Embryonic facial prominence (tissue), 1 donor: ENCODE measurements around the gene ZNF766.
"Not testable (repeated sequence)": the region's sequence is repeated elsewhere in the genome, so short reads cannot be mapped to it uniquely, and the experiment has no call there.

Experiments used
- DNase-seq: peaks from one replicate; pipeline ENCODE4 v3.0.0-alpha.2; 2016; ENCODE audit errors: extremely low spot score

Gene ZNF766

DNA sequence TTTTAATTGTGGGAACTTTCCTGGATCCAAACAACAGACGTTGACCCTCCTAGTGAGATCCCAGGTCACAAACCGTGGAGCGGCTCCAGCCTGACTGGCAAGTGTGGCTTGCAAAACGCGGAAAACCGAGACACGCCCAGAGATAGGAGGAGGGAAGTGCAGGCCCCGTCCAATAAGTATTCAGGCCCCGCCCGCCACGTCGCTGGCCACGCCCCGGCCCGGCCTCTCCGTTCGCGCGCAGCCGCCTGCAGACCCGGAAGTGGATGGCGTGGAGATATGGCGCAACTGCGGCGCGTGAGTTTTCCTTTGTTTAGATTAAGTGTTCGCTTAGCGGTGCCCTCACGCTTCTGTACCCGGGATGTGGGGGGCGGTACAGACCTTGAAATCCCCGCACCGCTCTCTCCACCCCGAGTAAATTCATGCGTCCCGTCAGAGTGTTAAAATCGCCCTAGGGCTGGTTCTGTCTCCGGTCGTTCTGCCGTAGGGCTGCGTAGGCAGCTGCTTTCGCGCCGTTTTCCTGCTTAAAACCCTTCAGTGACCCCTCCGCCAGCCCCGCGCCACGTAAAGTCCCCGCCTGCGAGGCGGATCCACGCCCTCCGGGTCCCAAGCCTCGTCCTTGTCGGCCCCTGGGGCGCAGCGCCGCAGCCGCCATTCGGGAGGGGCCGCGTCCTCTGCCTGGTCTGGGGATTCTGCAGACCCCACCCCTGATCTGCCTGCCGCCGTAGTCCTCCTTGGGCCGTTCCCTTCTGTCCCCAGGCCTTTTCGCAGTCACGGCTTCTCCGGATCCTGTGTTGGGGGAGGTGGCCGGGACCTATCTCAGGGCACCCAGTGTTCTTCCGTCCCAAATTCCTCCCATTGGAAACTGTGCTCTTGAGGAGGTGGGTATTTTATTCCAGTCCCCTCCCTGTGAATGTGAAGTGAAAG, at the start of gene ZNF766:
Gene ZNF766 (plus strand): TSS at position 250 of the 924 bp plus-strand sequence. CDS start 27 bp downstream, at position 277.
- peak; percentile 92 for DNase-seq

DNA sequence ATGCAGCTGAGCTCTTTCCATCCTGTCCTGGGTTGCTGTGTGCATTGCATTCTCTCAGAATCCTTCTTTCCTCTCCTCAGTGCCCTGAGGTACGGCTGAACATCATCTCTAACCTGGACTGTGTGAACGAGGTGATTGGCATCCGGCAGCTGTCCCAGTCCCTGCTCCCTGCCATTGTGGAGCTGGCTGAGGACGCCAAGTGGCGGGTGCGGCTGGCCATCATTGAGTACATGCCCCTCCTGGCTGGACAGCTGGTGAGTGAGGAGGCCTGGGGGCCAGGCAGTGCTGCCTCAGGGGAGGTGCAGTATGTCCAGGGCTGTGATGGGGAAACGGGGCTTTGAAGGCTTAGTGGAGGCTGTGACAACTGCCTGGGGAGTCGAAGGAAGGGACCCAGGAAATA, 49.8 kb upstream of the ZNF766 start:
- no peak for DNase-seq

DNA sequence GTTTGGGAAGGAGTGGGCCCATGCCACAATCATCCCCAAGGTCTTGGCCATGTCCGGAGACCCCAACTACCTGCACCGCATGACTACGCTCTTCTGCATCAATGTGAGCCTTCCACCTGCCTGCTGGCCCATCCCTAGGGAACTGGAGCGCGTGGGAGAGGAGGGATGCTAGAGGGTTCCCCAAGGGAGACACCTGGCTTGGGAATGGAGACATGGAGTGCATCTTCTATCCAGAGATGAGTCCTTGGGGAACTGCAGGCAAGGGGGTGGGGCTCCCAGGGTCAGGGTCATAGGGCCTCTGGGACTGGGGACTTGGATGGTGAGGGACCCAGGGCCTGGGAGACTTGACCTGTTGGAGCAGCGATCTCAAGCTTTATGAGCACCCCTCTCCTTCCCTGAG, 48.4 kb upstream of the ZNF766 start:
- DNase-seq, result no peak

DNA sequence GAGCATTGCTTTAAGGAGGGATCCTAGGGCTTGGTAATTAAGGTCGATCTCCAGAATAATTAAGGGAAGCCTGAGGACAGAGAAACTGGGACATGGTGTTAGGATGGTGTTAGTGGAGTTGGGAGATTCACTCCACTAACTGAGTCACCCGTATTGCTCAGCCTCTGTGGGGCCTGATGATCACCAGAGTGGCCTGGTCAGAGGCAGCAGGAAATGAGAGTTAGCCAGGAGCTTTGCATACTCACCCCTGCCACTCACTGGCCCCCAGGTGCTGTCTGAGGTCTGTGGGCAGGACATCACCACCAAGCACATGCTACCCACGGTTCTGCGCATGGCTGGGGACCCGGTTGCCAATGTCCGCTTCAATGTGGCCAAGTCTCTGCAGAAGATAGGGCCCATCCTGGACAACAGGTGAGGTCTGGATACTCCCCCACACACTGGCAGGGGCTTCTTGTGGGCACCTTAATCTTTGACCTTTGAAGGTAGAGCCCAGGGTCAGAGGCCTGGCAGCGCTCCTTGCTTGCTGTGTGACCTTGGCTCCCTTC, 47.5 kb upstream of the ZNF766 start:
- DNase-seq, result no peak

DNA sequence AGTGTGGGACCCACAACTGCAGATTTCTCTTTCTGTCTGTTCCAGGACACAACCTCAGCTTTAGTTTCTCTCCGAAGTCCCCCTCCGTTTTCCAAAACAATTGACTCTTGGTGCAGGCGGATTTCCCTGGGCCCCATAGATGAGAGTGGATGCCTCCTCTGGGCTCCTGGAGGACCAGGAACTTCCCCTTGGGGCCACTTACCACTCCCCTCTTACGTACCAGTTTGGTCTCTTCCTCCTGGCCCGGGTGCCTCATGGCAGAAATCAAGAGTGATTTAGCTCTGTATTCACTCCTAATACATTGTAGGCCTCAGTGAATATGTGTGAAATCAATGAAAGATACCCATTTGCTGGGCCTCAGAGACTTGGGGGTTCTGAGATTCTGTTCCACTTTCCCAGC, 45.2 kb upstream of the ZNF766 start:
- no peak for DNase-seq

DNA sequence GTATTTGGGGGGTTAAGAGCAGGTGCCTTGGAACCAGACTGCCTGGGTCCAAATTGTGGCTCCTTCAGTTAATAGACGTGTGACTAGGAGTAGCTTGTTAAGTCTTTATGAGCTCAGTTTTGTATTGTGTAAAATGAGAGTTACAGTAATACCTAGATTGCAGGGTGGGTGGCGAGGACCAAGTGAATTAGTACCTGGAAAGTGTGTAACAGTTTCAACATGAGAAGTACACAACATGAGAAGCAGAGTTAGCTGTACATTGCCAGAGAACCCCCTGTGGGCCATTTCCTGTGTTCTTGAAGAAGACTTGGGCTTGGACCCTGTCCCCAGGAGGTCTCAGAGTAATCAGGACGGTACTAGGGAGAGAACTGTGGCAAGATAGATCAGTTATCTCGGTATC, 42.7 kb upstream of the ZNF766 start:
- no peak for DNase-seq

DNA sequence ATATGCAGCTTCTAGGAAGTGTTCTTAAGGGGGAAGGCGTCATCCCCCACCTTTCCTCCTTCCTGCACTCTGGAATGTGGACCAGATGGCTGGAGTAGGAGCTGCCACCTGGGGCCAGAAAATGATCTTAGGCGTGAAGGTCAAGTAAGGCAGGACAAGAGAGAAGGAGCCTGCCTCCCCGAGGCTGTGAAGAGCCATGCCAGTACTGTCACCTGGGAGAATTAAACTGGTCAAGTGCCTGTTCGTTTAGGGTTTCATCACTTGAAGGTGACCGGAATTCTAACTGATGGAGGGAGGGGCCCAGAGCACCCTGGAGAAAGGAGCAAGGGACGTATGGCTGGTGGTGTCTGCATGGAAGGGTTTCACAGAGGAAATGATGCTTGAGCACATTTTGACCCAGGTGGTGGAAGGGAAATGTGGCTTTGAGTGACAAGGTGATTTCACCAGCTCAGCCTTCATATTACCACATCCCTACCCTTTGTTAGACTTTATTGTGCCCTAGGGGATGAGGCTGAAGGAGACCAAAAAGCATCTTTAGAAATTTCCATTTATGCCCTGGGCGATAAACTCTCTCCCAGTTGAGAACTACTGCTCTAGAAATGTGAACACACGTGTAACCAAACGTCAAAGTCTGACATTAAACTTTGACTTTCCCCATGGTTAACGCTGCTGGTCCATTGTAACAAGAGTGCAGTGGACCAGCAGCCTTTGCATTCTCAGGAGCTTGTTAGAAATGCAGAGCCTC, 42.0 kb upstream of the ZNF766 start:
- no peak for DNase-seq

DNA sequence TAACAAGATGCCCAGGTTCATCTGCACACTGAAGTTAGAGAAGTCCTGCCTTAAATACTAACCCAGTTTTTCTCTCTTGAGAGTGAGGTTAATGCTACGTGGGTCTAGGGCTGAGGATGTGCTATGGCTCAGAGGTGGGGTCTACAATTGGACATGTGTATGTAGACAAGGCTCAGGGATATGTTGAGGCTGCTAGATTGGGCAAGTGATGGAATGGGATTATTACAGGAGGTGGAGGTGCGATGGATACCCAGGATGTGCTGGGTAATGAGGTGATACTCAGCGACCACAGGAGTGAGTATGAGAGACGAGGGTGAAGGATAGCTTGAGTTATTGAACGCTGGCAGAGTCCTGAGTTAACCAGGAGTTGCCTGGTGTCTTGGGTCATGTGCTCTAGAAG, 41.4 kb upstream of the ZNF766 start:
- no peak for DNase-seq

DNA sequence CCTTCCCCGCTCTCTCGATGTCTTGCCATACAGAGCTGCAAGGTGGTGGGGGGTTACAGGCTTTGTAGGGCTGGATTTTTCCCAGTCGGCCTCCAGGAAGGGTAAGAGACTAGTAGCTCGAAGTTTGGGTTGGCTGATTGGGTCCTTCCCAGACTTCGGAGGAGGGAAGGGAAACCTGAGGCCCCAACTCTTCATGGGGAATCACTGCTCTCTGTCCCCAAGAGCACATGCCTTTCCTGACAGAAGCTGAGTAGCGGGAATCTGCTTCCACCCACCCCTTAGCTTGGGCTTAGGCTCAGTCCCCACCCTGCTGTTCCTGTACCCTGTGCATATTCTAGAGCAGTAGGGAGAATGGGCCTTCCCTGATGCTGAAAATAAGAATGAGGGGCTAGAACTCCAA, 39.9 kb upstream of the ZNF766 start:
- no peak for DNase-seq

DNA sequence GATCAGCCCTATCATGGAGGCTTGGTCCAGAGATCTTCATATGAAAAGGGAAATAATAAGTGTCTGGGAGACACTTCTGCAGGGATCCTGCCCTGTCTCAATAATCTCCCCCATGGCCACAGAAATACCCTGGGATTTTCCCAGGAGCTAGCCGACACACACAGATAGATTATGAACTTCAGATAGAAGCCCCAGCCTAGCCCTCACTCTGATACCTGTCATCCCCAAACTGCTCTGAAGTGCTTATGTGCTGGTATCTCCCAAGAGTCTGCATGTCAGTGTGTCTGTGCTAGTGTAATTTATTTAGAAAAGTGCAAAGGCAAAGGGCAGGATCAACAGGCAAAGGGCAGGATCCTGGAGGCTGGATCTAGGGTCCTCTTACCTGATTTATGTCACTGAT, 38.7 kb upstream of the ZNF766 start:
- no peak for DNase-seq

DNA sequence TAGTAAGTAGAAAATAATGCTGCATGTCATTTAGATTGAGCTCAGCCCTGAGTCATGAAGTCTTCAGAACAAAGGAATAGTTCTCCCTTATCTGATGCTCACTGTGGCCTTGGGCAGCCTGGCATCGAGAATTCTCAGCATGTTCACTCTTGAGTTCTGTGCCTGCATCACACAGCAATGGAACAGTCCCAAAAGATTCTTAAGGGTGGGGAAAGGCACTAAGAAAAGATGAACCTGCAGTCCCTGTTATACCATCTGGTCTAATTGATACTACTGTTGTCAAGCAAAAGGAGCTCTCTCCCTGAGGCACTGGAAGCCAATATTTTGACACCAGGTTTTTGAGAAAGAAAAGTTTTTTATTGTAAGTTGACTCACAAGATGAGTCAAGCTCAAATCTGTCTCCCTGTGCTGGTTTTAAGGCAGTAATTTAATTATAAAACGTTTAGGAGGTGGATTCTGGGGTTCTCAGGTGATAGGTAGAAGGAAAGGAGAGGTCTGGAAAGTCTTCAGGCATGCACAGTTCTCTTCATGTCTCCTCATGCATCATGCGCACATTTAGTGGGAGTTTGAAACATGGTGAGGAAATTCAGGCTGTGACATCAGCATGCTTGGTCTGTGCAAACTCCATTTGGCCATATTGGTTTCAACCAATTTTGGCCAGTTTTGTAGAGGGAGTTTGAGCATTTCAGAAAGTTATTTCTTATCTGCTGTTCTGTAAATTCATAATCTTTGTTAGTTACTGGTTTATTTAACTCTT, 38.1 kb upstream of the ZNF766 start:
- DNase-seq, result no peak

DNA sequence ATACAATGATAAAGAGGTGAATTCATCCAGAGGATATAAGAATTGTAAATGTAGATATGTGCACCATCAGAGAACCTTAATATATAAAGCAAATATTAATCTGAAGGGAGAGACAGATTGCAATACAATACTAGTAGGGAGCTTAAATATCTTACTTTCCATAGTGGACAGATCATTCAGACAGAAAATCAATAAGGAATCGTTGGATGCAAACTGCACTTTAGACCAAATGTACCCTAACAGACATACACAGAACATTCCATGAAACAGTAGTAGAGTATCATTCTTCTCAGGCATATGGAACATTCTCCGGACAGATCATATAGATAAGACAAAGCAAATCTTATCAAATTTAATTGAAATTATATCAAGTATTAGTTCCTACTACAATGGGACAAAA, 35.0 kb upstream of the ZNF766 start:
- no peak for DNase-seq

DNA sequence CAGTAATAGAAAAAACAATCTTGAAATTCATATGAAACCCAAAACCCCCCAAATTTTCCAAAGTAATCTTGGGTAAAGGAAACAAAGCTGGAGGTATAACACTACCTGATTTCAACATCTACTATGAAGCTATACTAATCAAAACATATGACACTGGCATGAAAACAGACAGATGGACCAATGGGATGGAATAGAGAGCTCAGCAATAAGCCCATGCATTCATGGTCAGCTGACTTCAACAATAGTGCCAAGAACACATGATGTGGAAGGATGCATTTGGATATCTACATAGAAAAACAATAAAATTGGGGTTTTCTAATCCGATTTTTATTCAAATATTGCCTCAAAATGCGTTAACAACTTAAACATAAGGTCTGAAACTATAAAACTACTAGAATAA, 32.2 kb upstream of the ZNF766 start:
- DNase-seq, result no peak

DNA sequence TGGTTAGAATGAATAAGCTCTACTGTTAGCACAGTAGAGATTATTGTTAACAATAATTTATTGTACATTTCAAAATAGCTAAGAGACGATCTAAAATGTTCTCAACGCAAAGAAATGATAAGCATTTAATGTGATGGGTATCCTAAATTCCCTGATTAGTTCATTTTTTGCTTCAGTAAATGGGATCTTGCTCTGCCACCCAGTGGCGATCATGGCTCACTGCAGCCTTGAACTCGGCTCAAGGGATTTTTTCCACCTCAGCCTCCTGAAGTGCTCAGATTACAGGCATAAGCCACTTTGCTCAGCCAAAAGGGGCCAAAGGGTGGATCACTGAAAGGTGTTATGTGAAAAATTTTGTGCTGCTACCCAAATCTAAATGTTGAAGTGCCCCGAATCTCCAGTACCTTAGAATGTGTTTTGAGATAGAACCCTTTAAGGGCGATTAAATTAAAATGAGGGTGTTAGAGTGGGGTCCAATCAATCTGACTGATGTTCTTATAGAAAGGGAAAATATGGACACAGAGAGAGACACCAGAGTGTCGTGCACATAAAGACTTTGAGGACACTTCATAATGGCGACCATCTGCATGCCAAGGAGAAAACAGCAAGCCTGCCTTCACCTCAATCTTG, 31.5 kb upstream of the ZNF766 start:
- peak; percentile 13 for DNase-seq

DNA sequence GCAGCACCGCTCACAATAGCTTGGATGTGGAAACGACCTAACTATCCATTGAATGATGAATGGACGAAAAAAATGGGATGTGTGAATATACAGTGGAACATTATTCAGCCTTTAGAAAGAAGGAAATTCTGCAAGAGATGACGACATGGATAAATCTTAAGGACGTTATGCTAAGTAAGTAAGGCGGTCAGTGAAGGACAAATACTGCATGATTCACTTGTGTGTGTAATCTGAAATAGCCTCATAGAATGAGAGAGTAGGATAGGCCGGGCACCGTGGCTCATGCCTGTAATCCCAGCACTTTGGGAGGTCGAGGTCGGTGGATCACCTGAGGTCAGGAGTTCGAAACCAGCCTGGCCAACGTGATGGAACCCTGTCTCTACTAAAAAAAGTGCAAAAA, 25.4 kb upstream of the ZNF766 start:
- DNase-seq, result no peak

DNA sequence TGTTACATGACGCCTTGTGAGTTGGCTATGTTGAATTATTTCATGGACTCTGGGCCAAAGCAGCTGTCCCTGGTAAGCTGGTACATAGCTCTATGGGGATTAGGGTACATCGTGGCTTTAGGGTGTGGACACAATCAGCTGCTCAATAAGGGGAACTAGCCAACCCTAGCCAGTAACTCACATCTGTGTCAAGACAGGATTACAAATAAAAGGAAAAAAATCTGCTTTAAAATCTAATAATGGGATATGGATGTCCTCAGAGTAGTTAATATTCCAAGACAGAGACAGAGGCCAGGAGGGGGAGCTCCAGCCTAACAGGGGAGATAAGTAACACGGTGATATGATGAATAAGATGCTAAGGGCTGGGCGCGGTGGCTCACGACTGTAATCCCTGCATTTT, 21.1 kb upstream of the ZNF766 start:
- DNase-seq, result no peak

DNA sequence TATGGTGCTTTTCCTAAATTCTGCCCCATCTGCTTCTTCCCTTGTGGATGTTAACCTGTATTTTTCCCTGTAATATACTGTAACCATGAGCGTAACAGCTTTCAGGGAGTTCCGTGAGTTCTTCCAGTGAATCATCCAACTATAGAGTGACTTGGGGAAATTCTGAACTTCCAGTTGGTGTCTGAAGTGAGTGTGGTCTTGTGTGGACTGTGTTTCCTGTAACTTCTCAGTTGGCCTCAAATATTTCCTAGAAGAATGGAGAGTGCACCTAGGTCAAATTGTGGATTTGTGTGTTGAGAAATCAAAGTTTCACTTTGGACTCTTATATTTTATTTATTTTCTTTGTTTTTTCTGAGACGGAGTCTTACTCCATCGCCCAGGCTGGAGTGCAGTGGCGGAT, 11.0 kb upstream of the ZNF766 start:
- DNase-seq, result no peak

DNA sequence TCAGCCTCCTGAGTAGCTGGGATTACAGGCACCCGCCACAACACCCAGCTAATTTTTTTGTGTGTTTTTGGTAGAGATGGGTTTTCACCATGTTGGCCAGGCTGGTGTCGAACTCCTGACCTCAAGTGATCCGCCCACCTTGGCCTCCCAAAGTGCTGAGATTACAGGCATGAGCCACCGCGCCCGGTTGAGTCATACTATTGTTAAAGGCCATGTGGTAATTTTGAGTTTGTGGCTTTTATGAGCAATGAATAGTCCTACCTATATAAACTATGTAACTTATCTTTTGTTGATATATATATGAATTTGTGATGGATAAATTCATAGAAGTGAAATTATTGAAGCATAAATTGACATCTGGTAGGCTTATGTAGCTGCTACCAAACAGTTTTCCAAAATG, 3.8 kb upstream of the ZNF766 start:
- not testable (repeated sequence) for DNase-seq

DNA sequence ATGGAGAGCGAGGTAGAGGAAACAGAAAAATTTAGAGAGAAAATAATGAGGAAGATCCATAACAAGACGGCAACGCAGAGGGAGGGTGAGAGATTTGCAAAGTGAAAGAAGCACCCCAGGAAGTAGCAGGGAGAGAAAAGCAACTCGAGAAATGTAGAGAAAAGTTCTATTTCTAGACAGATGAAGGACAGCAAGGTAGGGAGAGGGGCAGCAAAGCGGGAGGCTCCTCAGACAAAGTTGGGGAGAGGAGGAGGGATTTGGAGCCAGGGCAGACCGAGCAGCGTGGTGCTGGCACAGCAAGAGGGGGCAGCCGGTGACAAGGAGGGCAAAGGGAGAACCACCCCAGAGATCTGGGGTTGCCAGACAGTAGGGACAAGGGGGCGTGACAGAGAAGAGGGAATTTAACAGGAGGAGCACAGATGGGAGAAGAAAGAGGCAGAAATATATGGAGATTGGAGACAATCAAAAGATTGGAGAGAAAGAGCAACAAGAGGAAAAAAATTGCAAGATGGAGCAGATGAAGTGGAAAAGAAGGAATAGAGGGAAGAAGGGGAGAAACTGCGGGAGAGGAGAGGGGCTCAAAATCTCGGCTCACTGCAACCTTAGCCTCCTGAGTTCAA, 989 bp downstream of the ZNF766 start:
- peak; percentile 8 for DNase-seq

DNA sequence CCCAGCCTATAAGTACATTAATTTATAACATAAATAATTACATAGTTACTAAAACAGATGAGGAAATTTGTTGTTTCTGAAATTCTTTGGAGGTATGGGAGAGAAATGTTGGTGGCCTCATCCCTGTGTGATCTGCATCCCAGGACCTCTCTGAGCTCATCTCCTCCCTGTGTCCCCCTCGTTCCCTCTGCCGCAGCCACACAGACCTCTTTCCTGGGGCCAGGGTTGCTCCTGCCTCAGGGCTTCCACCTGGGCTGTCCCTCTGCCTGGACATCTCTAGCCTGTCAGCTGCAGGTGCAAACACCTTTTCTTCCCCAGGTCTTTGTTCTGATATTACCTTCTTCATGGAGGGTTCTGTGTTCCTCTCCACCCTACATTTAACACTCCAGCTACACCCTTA, 3.9 kb downstream of the ZNF766 start:
- no peak for DNase-seq

DNA sequence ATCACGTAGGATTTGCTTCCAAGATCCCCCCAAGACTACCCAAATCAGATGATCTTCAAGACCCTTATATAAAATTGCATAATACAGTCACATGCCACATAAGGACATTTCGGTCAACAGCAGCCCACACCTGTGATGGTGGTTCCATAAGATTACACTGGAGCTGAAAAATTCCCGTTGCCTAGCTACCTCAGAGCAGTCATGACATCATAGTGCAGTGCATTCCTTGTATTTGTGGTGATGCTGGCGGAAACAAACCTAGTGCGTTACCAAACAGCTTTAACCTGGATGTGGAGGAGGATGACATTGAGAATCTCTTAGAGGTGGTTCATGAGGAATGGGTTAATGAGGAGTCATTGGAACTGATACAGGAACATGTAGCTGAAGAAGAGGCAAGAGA, 4.8 kb downstream of the ZNF766 start:
- no peak for DNase-seq
